Endothelial cell of umbilical vein (primary cell): ENCODE results near the gene CDCP1.

Experiments used
- CTCF ChIP-seq, 2 donors: IDR thresholded peaks; 1 replicate in 1 of 2; 2 replicates in 1 of 2; pipeline ENCODE4 v1.5.1; 2011; ENCODE audit warnings: low read length in 2 of 2, mild to moderate bottlenecking in 2 of 2, moderate library complexity in 2 of 2, control low read depth in 1 of 2, inconsistent platforms in 1 of 2, low read depth in 1 of 2; ENCODE audit not compliant: insufficient read depth in 1 of 2; ENCODE audit errors: extremely low read depth in 1 of 2
- EZH2 ChIP-seq: IDR thresholded peaks from 2 replicates; pipeline ENCODE4 v1.6.1; 2012; ENCODE audit warnings: borderline replicate concordance, low read depth, mild to moderate bottlenecking, moderate library complexity, low read length, inconsistent platforms; ENCODE audit not compliant: severe bottlenecking
- POLR2A ChIP-seq: IDR thresholded peaks from 2 replicates; pipeline ENCODE4 v1.6.1; 2012; ENCODE audit warnings: low read depth, mild to moderate bottlenecking, control low read depth, low read length

DNA sequence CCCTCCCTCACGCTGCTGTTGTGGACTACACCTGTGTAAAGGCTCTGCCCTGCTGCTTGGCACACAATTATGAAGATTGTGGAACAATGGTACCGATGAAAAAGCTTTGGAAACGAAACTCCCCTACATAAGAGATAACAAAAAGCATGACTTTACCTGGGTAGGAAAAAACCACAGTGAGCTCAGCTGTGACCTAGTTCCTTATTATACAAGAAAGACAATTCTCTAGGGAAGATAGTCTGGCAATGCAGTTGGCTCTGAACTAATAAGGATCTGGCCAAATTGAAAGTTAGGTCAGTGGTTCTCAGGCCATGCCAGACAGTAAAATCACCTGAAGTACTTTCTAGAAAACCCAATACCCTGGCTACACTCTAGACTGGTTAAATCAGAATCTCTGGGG is 104.0 kb downstream of the CDCP1 start:
- TF ChIP-seq EZH2: no peak
- no peak for TF ChIP-seq CTCF (IDR thresholded peaks at IDR 0.05; ENCODE audit: extremely low read depth in 1 of 2, insufficient read depth in 1 of 2, low read depth in 1 of 2, low read length in 2 of 2)
- TF ChIP-seq POLR2A: no peak
